Caco-2 (cell line): ENCODE data around the gene VAMP2. TPM values are rescaled to one million over a fixed set of nuclear protein-coding genes. Genes with fewer than 3 reads are reported as not detected.

ENCODE experiments used
- BruUV-seq: library from RNA; stranded (reverse); fragments of 400-500 nt; replicated peaks from 2 replicates; lab custom pipeline; 2021; lab: Mats Ljungman, UMichigan
- CTCF ChIA-PET: fragments of 300-600 bp; sonication (Branson Sonifier 250); formaldehyde crosslinking; loops from one replicate; lab custom pipeline; 2022; ENCODE audit warnings: antibody characterized with exemption; lab: Charles Lee
- POLR2A ChIA-PET: fragments of 300-600 bp; sonication (Branson Sonifier 250); formaldehyde crosslinking; loops from one replicate; lab custom pipeline; 2022; ENCODE audit warnings: antibody characterized with exemption; lab: Charles Lee
- DNase-seq, 2 experiments: peaks; one replicate each; pipeline versions ENCODE4 v3.0.0 to v3.0.0-alpha.2; 2020 to 2022
- H3K27me3 ChIP-seq: replicated peaks from 2 replicates; pipeline ENCODE4 v1.6.0; 2011; ENCODE audit warnings: low read length; ENCODE audit not compliant: control insufficient read depth, insufficient read depth
- H3K36me3 ChIP-seq: 2 replicates; pipeline ENCODE4 v1.5.1; 2011; ENCODE audit warnings: low read length; ENCODE audit not compliant: control insufficient read depth, insufficient read depth
- H3K4me1 ChIP-seq: fragments of 250-450 bp; sonication (Bioruptor Pico); 2 replicates; pipeline ENCODE4 v1.5.1; 2020; ENCODE audit warnings: mild to moderate bottlenecking
- H3K4me3 ChIP-seq: 2 replicates; pipeline ENCODE4 v1.5.1; 2011; ENCODE audit warnings: low read depth, mild to moderate bottlenecking, control low read depth, low read length
- H3K9me3 ChIP-seq: fragments of 250-450 bp; sonication (Bioruptor Pico); 2 replicates; pipeline ENCODE4 v1.5.1; 2020; ENCODE audit warnings: mild to moderate bottlenecking, moderate library complexity
- H3K27ac Mint-ChIP-seq: one replicate; pipeline ENCODE4 v1.8.0; 2022; ENCODE audit warnings: mixed read lengths; ENCODE audit not compliant: unreplicated experiment
- H3K27me3 Mint-ChIP-seq: one replicate; pipeline ENCODE4 v1.8.0; 2022; ENCODE audit warnings: mixed read lengths; ENCODE audit not compliant: insufficient read depth, unreplicated experiment
- H3K36me3 Mint-ChIP-seq: one replicate; pipeline ENCODE4 v1.8.0; 2022; ENCODE audit warnings: mild to moderate bottlenecking, mixed read lengths; ENCODE audit not compliant: insufficient read depth, unreplicated experiment
- H3K4me1 Mint-ChIP-seq: one replicate; pipeline ENCODE4 v1.8.0; 2022; ENCODE audit warnings: low read depth, mixed read lengths; ENCODE audit not compliant: unreplicated experiment
- H3K4me3 Mint-ChIP-seq: one replicate; pipeline ENCODE4 v1.8.0; 2022; ENCODE audit warnings: mild to moderate bottlenecking, moderate library complexity, mixed read lengths; ENCODE audit not compliant: unreplicated experiment
- H3K9me3 Mint-ChIP-seq: one replicate; pipeline ENCODE4 v1.8.0; 2022; ENCODE audit warnings: mixed read lengths; ENCODE audit not compliant: unreplicated experiment
- CTCF ChIP-seq, 2 experiments: fragments of 200-600 bp in 1 of 2; IDR thresholded peaks; 1 replicate in 1 of 2; 2 replicates in 1 of 2; pipeline versions ENCODE4 v1.5.1 to v1.8.0; 2011 to 2022; ENCODE audit warnings: antibody characterized with exemption in 1 of 2, control low read depth in 1 of 2, inconsistent platforms in 1 of 2, low read depth in 1 of 2, low read length in 1 of 2, mild to moderate bottlenecking in 1 of 2, moderate library complexity in 1 of 2; ENCODE audit not compliant: insufficient read depth in 1 of 2, severe bottlenecking in 1 of 2, unreplicated experiment in 1 of 2
- intact Hi-C: fragments of 100-400 bp; cut with micrococcal nuclease; formaldehyde crosslinking; loops from one replicate; pipeline ENCODE4 v1.10.0; 2022; ENCODE audit not compliant: unreplicated experiment
- total RNA-seq: library from RNA; stranded (reverse); gene quantifications from 2 replicates; pipeline ENCODE4 v1.2.3, GENCODE V29; 2022

VAMP2 gene
- total RNA-seq, 1 experiment from 2014 or later: 10.5 TPM

- H3K4me3 ChIP-seq: peak overlapping the region; percentile 45
- peaks cover 16% of the 10 kb centered on the region for H3K36me3 Mint-ChIP-seq
- peak; percentile 92 to 93 for DNase-seq
- H3K4me3 Mint-ChIP-seq: no peak overlapping the region
- POLR2A ChIA-PET: no interaction called here
- CTCF ChIA-PET: interaction anchor here (1.3 to 1.4 kb wide), 3 partner anchors 12 to 18 kb away, joined by 3 to 4 read pairs (median 3); partner anchors contain the start of gene PER1
- BruUV-seq: TSS peak; percentile 80
- H3K9me3 Mint-ChIP-seq: no peaks in the 10 kb centered on the region
- no peak overlapping the region for H3K27ac Mint-ChIP-seq
- H3K9me3 ChIP-seq: no peaks in the 10 kb centered on the region
- H3K4me1 Mint-ChIP-seq: no peaks in the 10 kb centered on the region
- intact Hi-C loops: loop anchor here (1.0 to 2.0 kb wide), 2 partner anchors 14 to 17 kb away; partner anchors contain the start of gene HES7
- H3K36me3 ChIP-seq: no peaks in the 10 kb centered on the region
- peak; percentile 65 to 73 for TF ChIP-seq CTCF (IDR thresholded peaks at IDR 0.05; ENCODE audit: insufficient read depth in 1 of 2, low read depth in 1 of 2, low read length in 1 of 2, severe bottlenecking in 1 of 2, unreplicated experiment in 1 of 2)
- no peaks in the 10 kb centered on the region for H3K27me3 Mint-ChIP-seq
- H3K4me1 ChIP-seq: peaks cover 4% of the 10 kb centered on the region; the same call in 1 of the 2 replicates
- no peaks in the 10 kb centered on the region for H3K27me3 ChIP-seq
Measured at GRCh38 chr17:8138672-8139371, 23.9 kb downstream of the VAMP2 start.

- DNase-seq: no peak
- Histone ChIP-seq H3K9me3 (no peaks in the 10 kb centered on the region), H3K4me1 (peaks cover 4% of the 10 kb centered on the region; the same call in 1 of the 2 replicates), H3K4me3 (peak overlapping the region; percentile 38), H3K36me3 (no peaks in the 10 kb centered on the region), H3K27me3 (no peaks in the 10 kb centered on the region)
- TF ChIP-seq CTCF (IDR thresholded peaks at IDR 0.05; ENCODE audit: insufficient read depth in 1 of 2, low read depth in 1 of 2, low read length in 1 of 2, severe bottlenecking in 1 of 2, unreplicated experiment in 1 of 2): no peak
- Mint-ChIP-seq H3K4me1 (no peaks in the 10 kb centered on the region), H3K27ac (no peak overlapping the region), H3K4me3 (no peak overlapping the region), H3K36me3 (peaks cover 12% of the 10 kb centered on the region), H3K9me3 (no peaks in the 10 kb centered on the region), H3K27me3 (no peaks in the 10 kb centered on the region)
- ChIA-PET CTCF (interaction anchor here (0.6 to 1.3 kb wide), 3 partner anchors 12 to 246 kb away, joined by 3 to 4 read pairs (median 3); no protein-coding TSS in a partner anchor), POLR2A (no interaction called here)
- BruUV-seq: no TSS peak
- intact Hi-C loops: loop anchor here (1.0 to 2.0 kb wide), 2 partner anchors 14 to 18 kb away; partner anchors contain the start of gene HES7
Measured at GRCh38 chr17:8138374-8138671, 24.4 kb downstream of the VAMP2 start.

GRCh38 chr17:8137645-8138373 lies 24.9 kb downstream of the VAMP2 start:
- H3K36me3 ChIP-seq: no peaks in the 10 kb centered on the region
- POLR2A ChIA-PET: no interaction called here
- intact Hi-C loops: loop anchor here (1.0 to 2.0 kb wide), 2 partner anchors 13 to 18 kb away; partner anchors contain the start of gene HES7
- Mint-ChIP-seq H3K27ac (no peak overlapping the region), H3K9me3 (no peaks in the 10 kb centered on the region), H3K4me1 (no peaks in the 10 kb centered on the region), H3K4me3 (no peak overlapping the region), H3K27me3 (no peaks in the 10 kb centered on the region), H3K36me3 (peaks cover 12% of the 10 kb centered on the region)
- DNase-seq: no peak
- H3K27me3 ChIP-seq: no peaks in the 10 kb centered on the region
- no TSS peak for BruUV-seq
- H3K4me3 ChIP-seq: peak overlapping the region; percentile 38
- no peak for TF ChIP-seq CTCF (IDR thresholded peaks at IDR 0.05; ENCODE audit: insufficient read depth in 1 of 2, low read depth in 1 of 2, low read length in 1 of 2, severe bottlenecking in 1 of 2, unreplicated experiment in 1 of 2)
- H3K9me3 ChIP-seq: no peaks in the 10 kb centered on the region
- CTCF ChIA-PET: interaction anchor here (0.6 to 1.3 kb wide), 2 partner anchors 19 to 246 kb away, joined by 3 to 4 read pairs; no protein-coding TSS in a partner anchor
- peaks cover 4% of the 10 kb centered on the region; the same call in 1 of the 2 replicates for H3K4me1 ChIP-seq
